Hepatocyte (in vitro differentiated cells): ENCODE results near the gene RNASE4.

ENCODE experiments used
- EZH2phosphoT487 ChIP-seq: fragments of 200-600 bp; sonication (generic); IDR thresholded peaks from one replicate; pipeline ENCODE4 v1.6.1; 2018; ENCODE audit warnings: antibody characterized with exemption, mild to moderate bottlenecking, low read depth, moderate library complexity; ENCODE audit not compliant: unreplicated experiment, severe bottlenecking
- TF ChIP-seq, protein P1 (sequence below): fragments of 200-600 bp; sonication (generic); IDR thresholded peaks from 2 replicates; pipeline ENCODE4 v1.5.1; 2016; ENCODE audit warnings: antibody characterized with exemption, mild to moderate bottlenecking; ENCODE audit not compliant: poor library complexity

DNA sequence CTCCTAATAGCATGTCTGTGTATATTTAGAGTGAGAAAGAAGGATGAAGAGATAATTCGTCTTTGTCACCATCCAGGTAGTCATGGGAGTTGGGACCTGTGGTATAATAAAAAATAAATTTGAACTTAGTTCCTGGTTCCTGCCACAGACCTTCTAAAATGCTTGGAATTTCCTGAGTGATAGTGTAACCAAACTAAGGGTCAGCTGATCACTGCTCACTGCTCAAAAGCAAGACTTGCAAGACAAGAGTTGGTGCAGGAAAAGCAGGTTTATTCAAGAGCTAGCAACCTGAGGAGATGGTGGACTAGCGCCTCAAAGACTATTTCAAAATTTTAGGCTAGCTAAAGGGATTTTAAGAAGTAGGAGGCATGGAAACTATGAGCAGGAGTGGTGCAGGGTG lies 23.3 kb downstream of the RNASE4 start:
- TF ChIP-seq, protein P1, sequence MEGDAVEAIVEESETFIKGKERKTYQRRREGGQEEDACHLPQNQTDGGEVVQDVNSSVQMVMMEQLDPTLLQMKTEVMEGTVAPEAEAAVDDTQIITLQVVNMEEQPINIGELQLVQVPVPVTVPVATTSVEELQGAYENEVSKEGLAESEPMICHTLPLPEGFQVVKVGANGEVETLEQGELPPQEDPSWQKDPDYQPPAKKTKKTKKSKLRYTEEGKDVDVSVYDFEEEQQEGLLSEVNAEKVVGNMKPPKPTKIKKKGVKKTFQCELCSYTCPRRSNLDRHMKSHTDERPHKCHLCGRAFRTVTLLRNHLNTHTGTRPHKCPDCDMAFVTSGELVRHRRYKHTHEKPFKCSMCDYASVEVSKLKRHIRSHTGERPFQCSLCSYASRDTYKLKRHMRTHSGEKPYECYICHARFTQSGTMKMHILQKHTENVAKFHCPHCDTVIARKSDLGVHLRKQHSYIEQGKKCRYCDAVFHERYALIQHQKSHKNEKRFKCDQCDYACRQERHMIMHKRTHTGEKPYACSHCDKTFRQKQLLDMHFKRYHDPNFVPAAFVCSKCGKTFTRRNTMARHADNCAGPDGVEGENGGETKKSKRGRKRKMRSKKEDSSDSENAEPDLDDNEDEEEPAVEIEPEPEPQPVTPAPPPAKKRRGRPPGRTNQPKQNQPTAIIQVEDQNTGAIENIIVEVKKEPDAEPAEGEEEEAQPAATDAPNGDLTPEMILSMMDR: no peak
- TF ChIP-seq EZH2phosphoT487: no peak
